ENCODE results near the gene SYNE2.
"Not testable (repeated sequence)": the region's sequence is repeated elsewhere in the genome, so short reads cannot be mapped to it uniquely, and the experiment has no call there.

SYNE2 gene

DNA sequence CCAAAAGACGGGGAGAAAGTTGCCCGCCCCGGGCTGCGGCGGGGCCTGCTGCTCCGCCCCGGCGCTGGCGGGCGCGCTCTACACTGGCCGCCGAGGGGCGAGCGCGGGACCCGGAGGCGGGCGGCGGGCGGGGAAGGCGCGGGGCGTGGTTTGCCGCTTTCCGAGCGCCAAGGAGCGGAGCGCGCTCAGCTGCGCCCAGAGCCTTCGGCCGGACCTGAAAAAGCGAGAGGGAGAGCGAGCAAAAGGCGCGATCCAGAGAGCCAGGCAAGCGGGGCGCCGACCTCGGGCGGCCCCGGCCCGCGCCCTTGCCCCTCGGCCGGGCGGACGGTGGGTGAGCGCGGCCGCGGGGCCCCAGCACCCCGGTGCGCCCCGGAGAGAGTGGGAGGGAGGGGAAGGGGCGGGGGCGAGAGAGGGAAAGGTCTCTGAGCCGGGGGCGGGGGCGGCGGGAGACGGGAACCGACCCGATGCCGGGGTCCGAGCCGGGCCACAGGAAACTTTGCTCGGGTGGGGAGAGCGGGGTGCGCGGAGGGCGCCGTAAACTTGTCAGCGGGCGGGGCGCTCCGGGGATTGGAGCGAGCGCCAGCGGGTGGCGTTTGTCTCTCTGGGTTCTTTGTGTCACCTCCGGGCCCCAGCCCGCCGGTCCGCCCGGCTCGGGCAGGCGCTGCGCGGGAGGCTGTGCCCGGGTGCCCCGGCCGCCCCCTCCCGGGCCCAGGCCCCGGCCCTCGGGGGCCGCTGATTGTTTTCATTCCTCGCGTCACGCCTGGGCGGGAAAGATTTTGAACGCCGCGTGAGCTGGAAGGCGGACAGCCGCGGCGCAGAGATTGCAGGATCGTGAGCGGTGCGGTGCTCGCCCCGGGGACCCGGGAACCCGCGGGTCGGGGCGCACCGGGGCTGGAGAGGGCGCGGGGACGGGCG lies at the start of gene SYNE2:
TSS of gene SYNE2 (plus strand) at position 188 of the 915 bp plus-strand sequence. CDS start 56,145 bp downstream, outside the sequence.
- Histone ChIP-seq H3K27me3 (ENCODE audit: low read depth, low read length) (no peaks in the 10 kb centered on the region), H3K36me3 (ENCODE audit: control insufficient read depth in 1 of 2, insufficient read depth in 2 of 2, low read length in 2 of 2) (no peaks in the 10 kb centered on the region), H3K9me3 (ENCODE audit: control insufficient read depth in 1 of 2, low read length in 2 of 2) (no peaks in the 10 kb centered on the region), H3K27ac (ENCODE audit: low read length) (peak within 1 kb of the TSS; percentile 79), H3K4me1 (ENCODE audit: control insufficient read depth in 1 of 2, insufficient read depth in 2 of 2, low read length in 2 of 2) (peaks cover 0 to 9% of the 10 kb centered on the region in 2 donors), H3K4me3 (ENCODE audit: low read depth in 1 of 2, low read length in 2 of 2) (peak within 1 kb of the TSS; percentile 63 to 67)

DNA sequence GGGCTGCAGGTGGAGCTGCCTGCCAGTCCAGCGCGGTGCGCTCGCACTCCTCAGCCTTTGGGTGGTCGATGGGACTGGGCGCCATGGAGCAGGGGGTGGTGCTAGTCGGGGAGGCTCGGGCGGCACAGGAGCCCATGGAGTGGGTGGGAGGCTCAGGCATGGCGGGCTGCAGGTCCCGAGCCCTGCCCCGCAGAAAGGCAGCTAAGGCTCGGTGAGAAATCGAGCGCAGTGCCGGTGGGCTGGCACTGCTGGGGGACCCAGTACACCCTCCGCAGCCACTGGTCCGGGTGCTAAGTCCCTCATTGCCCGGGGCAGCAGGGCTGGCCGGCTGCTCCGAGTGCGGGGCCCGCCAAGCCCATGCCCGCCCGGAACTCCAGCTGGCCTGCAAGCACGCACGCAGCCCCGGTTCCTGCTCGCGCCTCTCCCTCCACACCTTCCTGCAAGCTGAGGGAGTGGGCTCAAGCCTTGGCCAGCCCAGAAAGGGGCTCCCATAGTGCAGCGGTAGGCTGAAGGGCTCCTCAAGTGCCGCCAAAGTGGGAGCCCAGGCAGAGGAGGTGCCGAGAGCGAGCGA lies 49.5 kb upstream of the SYNE2 start:
- not testable (repeated sequence) for H3K36me3 ChIP-seq (ENCODE audit: control insufficient read depth in 1 of 2, insufficient read depth in 2 of 2, low read length in 2 of 2); H3K9me3 ChIP-seq (ENCODE audit: control insufficient read depth in 1 of 2, low read length in 2 of 2); H3K4me1 ChIP-seq (ENCODE audit: control insufficient read depth in 1 of 2, insufficient read depth in 2 of 2, low read length in 2 of 2); H3K27ac ChIP-seq (ENCODE audit: low read length); H3K27me3 ChIP-seq (ENCODE audit: low read depth, low read length); H3K4me3 ChIP-seq (ENCODE audit: low read depth in 1 of 2, low read length in 2 of 2)

DNA sequence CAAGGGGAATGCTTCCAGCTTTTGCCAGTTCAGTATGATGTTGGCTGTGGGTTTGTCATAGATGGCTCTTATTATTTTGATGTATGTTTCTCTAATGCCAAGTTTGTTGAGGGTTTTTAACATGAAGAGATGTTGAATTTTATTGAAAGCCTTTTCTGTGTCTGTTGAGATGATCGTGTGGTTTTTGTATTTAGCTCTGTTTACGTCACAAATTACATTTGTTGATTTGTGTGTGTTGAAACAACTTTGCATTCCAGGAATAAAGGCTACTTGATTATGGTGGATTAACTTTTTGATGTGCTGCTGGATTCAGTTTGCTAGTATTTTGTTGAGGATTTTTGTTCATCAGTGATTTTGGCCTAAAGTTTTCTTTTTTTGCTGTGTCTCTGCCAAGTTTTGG lies 46.7 kb upstream of the SYNE2 start:
- not testable (repeated sequence) for H3K4me3 ChIP-seq (ENCODE audit: low read depth in 1 of 2, low read length in 2 of 2); H3K27ac ChIP-seq (ENCODE audit: low read length); H3K36me3 ChIP-seq (ENCODE audit: control insufficient read depth in 1 of 2, insufficient read depth in 2 of 2, low read length in 2 of 2); H3K27me3 ChIP-seq (ENCODE audit: low read depth, low read length); H3K4me1 ChIP-seq (ENCODE audit: control insufficient read depth in 1 of 2, insufficient read depth in 2 of 2, low read length in 2 of 2); H3K9me3 ChIP-seq (ENCODE audit: control insufficient read depth in 1 of 2, low read length in 2 of 2)

GRCh38 chr14:63811692-63812091 lies 41.1 kb upstream of the SYNE2 start:
- H3K4me3 ChIP-seq (ENCODE audit: low read depth in 1 of 2, low read length in 2 of 2); H3K27me3 ChIP-seq (ENCODE audit: low read depth, low read length); H3K36me3 ChIP-seq (ENCODE audit: control insufficient read depth in 1 of 2, insufficient read depth in 2 of 2, low read length in 2 of 2); H3K4me1 ChIP-seq (ENCODE audit: control insufficient read depth in 1 of 2, insufficient read depth in 2 of 2, low read length in 2 of 2); H3K9me3 ChIP-seq (ENCODE audit: control insufficient read depth in 1 of 2, low read length in 2 of 2); H3K27ac ChIP-seq (ENCODE audit: low read length): not testable (repeated sequence)

DNA sequence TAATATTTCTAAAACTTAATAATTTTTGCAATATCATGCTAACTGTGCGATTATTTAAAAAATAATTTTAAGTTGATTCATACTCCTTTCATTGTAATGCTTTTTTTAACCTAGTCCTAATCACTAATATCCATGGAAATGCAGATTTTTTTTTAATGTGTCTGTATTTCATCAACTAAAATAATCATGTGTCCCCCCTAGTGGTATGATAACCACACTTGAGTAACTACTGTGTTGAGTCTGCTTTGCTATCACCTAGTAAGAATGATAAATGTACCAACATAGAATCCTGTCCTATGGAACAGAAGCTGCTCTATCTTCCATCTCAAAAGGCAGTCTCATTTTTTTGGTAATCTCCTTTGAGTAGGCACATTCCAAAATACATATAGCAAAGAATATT lies 19.1 kb upstream of the SYNE2 start:
- no peaks in the 10 kb centered on the region for H3K36me3 ChIP-seq (ENCODE audit: control insufficient read depth in 1 of 2, insufficient read depth in 2 of 2, low read length in 2 of 2)

DNA sequence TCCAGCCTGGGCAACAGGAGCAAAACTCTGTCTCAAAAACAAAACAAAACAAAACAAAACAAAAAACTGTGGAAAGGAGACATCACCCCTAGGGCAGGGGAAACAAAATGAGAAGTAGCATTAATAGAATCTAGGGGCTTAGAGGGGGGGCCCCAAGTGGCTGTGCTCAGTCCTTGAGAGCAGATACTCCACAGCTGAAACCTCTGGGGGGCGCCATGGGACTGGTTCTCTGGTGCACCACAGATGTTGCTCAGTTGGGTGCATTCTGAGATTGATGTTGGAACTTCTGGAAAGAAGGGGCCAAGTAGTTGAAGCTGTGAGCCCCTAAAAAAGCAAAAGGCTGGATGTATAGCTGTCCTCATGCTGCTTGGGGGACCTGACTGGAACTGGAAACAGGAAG lies 11.8 kb upstream of the SYNE2 start:
- no peaks in the 10 kb centered on the region for H3K27me3 ChIP-seq (ENCODE audit: low read depth, low read length)
- H3K27ac ChIP-seq (ENCODE audit: low read length): no peak overlapping the region
- H3K4me1 ChIP-seq (ENCODE audit: control insufficient read depth in 1 of 2, insufficient read depth in 2 of 2, low read length in 2 of 2): no peaks in the 10 kb centered on the region
- peaks cover 0 to 7% of the 10 kb centered on the region in 2 donors for H3K9me3 ChIP-seq (ENCODE audit: control insufficient read depth in 1 of 2, low read length in 2 of 2)
- no peak overlapping the region for H3K4me3 ChIP-seq (ENCODE audit: low read depth in 1 of 2, low read length in 2 of 2)
- H3K36me3 ChIP-seq (ENCODE audit: control insufficient read depth in 1 of 2, insufficient read depth in 2 of 2, low read length in 2 of 2): peaks cover 0 to 3% of the 10 kb centered on the region in 2 donors

More for the DNA sequence above, 19.1 kb upstream of the SYNE2 start:
- no peaks in the 10 kb centered on the region for H3K27me3 ChIP-seq (ENCODE audit: low read depth, low read length)
- H3K4me3 ChIP-seq (ENCODE audit: low read depth in 1 of 2, low read length in 2 of 2): no peak overlapping the region
- no peaks in the 10 kb centered on the region for H3K9me3 ChIP-seq (ENCODE audit: control insufficient read depth in 1 of 2, low read length in 2 of 2)
- H3K4me1 ChIP-seq (ENCODE audit: control insufficient read depth in 1 of 2, insufficient read depth in 2 of 2, low read length in 2 of 2): no peaks in the 10 kb centered on the region
- H3K27ac ChIP-seq (ENCODE audit: low read length): no peak overlapping the region

- no peak overlapping the region for H3K27ac ChIP-seq (ENCODE audit: low read length)
- no peaks in the 10 kb centered on the region for H3K4me1 ChIP-seq (ENCODE audit: control insufficient read depth in 1 of 2, insufficient read depth in 2 of 2, low read length in 2 of 2)
- peaks cover 0 to 7% of the 10 kb centered on the region in 2 donors for H3K9me3 ChIP-seq (ENCODE audit: control insufficient read depth in 1 of 2, low read length in 2 of 2)
- no peak overlapping the region for H3K4me3 ChIP-seq (ENCODE audit: low read depth in 1 of 2, low read length in 2 of 2)
- H3K27me3 ChIP-seq (ENCODE audit: low read depth, low read length): no peaks in the 10 kb centered on the region
- peaks cover 0 to 3% of the 10 kb centered on the region in 2 donors for H3K36me3 ChIP-seq (ENCODE audit: control insufficient read depth in 1 of 2, insufficient read depth in 2 of 2, low read length in 2 of 2)
These were observed 9.0 kb upstream of the SYNE2 start for GRCh38 chr14:63843796-63844195.

DNA sequence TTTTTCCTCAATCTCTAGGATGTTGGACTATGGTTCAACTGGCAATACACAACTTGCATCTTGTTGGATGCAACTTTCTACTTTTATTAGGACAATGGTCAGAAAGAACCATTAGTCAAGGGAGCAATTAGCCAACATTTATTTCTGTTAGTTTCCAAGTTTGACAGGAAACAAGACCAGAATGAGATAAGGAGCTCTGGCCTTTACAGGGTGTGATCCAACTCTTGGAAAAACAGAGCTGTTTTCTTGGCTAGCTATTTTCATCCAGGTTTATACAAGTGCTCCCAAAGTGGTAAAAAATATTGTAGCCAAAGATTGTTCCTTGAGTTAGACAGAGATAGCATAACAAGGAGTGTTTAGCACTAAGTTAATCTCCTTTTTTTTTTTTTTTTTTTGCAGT lies 3.9 kb upstream of the SYNE2 start:
- Histone ChIP-seq H3K27me3 (ENCODE audit: low read depth, low read length) (no peaks in the 10 kb centered on the region), H3K27ac (ENCODE audit: low read length) (no peak overlapping the region)

DNA sequence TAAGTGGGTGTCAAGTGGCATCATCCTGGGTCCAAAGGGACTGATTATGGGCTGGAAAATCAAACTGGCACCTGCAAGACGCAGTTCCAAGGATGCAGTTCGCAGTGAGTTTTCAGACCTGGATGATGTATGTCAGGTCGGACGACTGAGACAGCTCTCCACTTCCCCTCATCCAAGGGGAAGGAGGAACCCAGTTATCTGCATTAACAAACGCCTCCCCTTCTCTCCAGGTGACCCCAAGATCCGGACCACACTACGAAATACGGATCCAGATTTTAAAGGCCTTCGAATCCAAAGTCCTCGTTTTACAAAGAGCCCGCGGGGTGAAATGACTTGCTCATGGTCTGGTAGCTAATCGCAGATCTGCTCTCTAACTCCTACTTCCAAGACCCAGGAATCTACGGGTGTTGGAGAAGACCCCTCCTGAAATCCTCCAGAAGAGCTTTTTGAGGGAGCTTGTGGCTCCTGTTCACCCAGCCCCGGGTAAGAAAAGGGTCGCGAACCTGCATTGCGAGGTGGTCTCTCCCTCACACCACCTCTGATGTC lies 460 bp upstream of the SYNE2 start:
- peak overlapping the region; percentile 40 for H3K27ac ChIP-seq (ENCODE audit: low read length)
- no peaks in the 10 kb centered on the region for H3K9me3 ChIP-seq (ENCODE audit: control insufficient read depth in 1 of 2, low read length in 2 of 2)
- peaks cover 0 to 9% of the 10 kb centered on the region in 2 donors for H3K4me1 ChIP-seq (ENCODE audit: control insufficient read depth in 1 of 2, insufficient read depth in 2 of 2, low read length in 2 of 2)
- H3K4me3 ChIP-seq (ENCODE audit: low read depth in 1 of 2, low read length in 2 of 2): peak overlapping the region; percentile 59 to 67
- H3K36me3 ChIP-seq (ENCODE audit: control insufficient read depth in 1 of 2, insufficient read depth in 2 of 2, low read length in 2 of 2): no peaks in the 10 kb centered on the region
- H3K27me3 ChIP-seq (ENCODE audit: low read depth, low read length): no peaks in the 10 kb centered on the region

More for the DNA sequence above, 3.9 kb upstream of the SYNE2 start:
- Histone ChIP-seq H3K9me3 (ENCODE audit: control insufficient read depth in 1 of 2, low read length in 2 of 2) (no peaks in the 10 kb centered on the region), H3K4me1 (ENCODE audit: control insufficient read depth in 1 of 2, insufficient read depth in 2 of 2, low read length in 2 of 2) (peaks cover 0 to 2% of the 10 kb centered on the region in 2 donors), H3K4me3 (ENCODE audit: low read depth in 1 of 2, low read length in 2 of 2) (no peak overlapping the region), H3K36me3 (ENCODE audit: control insufficient read depth in 1 of 2, insufficient read depth in 2 of 2, low read length in 2 of 2) (no peaks in the 10 kb centered on the region)

- Histone ChIP-seq H3K36me3 (ENCODE audit: control insufficient read depth in 1 of 2, insufficient read depth in 2 of 2, low read length in 2 of 2) (no peaks in the 10 kb centered on the region), H3K27me3 (ENCODE audit: low read depth, low read length) (no peaks in the 10 kb centered on the region), H3K4me3 (ENCODE audit: low read depth in 1 of 2, low read length in 2 of 2) (peak overlapping the region; percentile 63 to 67), H3K9me3 (ENCODE audit: control insufficient read depth in 1 of 2, low read length in 2 of 2) (no peaks in the 10 kb centered on the region), H3K4me1 (ENCODE audit: control insufficient read depth in 1 of 2, insufficient read depth in 2 of 2, low read length in 2 of 2) (peaks cover 0 to 9% of the 10 kb centered on the region in 2 donors), H3K27ac (ENCODE audit: low read length) (peak overlapping the region; percentile 79)
These were observed 1.1 kb downstream of the SYNE2 start for GRCh38 chr14:63853831-63854293.

DNA sequence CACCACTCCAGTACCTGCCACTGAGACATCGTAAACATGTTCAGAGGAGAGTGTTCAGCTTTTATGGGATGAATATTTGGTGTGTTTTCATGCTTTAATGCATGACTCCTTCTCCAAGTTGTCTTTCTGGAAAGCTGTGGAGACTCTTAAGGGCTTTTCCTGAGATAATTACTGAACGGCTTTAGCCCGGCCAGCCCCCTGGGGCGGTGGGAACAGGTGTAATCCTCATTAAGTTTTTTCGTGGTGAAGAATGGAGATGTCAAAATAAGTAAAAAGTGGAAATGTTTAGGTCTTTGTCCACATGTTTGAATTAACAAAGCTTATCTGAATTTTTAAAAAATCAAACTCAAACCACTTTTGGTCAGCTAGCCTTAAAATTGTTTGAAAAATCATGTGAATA lies 1.5 kb downstream of the SYNE2 start:
- no peaks in the 10 kb centered on the region for H3K9me3 ChIP-seq (ENCODE audit: control insufficient read depth in 1 of 2, low read length in 2 of 2)
- H3K4me3 ChIP-seq (ENCODE audit: low read depth in 1 of 2, low read length in 2 of 2): peak overlapping the region; percentile 63 to 67
- H3K4me1 ChIP-seq (ENCODE audit: control insufficient read depth in 1 of 2, insufficient read depth in 2 of 2, low read length in 2 of 2): peaks cover 0 to 9% of the 10 kb centered on the region in 2 donors
- H3K27ac ChIP-seq (ENCODE audit: low read length): peak overlapping the region; percentile 79
- no peaks in the 10 kb centered on the region for H3K27me3 ChIP-seq (ENCODE audit: low read depth, low read length)
- no peaks in the 10 kb centered on the region for H3K36me3 ChIP-seq (ENCODE audit: control insufficient read depth in 1 of 2, insufficient read depth in 2 of 2, low read length in 2 of 2)

All from muscle layer of duodenum (tissue), 2 donors.